ENCODE measurements around the gene SLMAP.

The SLMAP gene

DNA sequence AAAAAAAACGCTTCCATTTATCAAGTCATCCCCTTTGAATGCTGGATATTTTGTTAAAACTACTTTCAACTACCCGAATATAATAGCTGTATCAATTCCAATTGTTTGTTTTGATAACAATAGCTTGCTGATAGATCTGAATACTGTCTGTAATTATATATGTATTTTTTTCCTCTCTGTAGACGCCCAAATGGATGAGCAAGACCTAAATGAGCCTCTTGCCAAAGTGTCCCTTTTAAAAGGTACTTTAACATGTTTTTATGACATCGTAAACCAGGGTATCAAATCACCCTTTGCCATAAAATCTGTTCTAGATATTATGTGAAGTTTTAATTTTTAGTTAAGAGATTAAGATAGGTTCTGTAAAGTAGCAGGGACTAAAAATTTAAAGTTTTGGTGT lies 140.6 kb downstream of the SLMAP start:
- no peak for DNase-seq

DNA sequence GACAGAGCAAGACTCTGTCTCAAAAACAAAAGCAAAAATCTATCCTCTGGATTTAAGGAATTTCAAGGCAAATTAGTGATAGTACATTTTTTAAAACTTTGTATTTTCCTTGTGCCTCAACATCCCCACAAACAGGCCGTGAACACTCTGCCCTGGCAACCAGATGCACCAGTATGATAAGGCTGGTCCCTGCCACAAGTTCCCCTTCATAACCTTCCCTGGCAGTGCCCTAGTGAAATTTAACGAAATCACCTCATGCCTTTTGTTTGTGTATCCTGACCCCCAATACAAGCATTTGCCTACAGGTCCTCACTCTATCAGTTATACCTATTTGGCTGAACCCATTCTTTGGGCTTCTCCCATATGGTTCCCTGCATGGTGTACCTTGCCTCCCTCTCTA lies 144.7 kb downstream of the SLMAP start:
- DNase-seq, result no peak

DNA sequence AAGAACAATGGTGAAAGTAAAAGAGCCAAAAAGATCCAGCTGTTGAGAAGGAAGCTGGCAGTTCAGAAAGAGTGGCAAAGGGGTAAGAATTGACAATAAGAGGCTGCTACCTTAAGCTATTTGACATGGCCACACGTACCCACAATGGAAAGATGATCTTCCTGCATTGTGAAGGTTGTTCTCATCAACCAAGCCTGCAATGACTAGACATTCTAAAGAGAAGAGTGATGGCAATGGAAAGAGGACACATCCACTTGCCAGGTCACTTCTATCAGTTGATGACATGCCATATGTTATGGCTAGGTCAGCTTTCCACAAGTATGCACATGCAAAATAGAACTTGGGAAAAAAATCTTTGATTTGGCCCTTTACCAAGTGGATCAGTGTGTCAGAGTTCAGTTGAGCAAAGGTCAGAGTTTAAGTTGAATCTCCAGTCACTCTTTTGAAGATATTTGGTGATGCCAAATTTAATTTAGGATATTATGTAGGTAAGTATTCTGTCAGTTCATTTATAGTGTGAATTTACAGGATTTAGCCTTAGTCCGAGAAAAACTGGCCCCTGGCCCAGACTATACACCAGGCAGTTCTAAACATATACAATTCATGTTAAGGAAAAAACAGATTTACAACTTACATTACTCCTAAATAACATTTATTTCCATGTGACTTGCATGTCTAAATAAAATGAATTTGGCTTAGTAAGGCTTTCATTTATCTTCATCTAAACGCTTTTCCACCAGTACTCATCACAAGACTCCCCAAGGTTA lies 147.2 kb downstream of the SLMAP start:
- DNase-seq, result no peak

DNA sequence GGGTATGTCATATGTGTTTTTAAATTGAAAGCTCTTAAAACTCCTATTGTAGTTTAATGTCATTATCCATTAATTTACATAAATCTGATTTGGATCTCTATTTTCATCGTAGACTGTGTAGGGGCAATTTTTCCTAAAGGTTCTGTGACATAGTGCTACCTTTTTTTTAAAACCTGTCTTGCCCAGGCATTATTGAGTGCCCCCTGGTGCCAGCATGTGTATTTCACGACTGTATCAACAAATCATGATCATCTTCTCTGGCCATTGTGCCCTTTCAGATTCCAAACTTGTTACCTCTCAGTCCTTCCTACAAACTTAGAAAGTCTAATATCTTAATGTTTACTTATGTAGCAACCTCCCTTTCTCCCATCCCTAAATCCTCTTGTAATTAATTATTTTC lies 154.9 kb downstream of the SLMAP start:
- DNase-seq, result no peak

DNA sequence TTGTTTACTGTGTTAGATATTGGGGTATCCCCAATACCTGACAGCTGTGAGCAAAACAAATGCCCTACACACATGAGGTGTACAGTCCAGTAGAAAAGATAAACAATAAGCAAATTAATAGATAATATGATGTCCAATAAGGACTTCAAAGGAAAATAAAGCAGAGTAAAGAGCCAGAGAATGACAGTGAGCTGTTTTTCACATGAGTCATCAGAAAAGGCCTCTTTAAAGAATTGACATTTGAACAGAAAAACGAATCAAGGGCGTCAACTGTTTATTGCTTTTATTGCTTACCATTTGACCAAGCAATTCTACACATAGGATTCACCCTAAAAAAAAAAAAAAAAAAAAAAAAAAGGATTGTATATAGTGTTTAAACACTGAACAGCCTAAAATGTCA lies 155.5 kb downstream of the SLMAP start:
- no peak for DNase-seq

DNA sequence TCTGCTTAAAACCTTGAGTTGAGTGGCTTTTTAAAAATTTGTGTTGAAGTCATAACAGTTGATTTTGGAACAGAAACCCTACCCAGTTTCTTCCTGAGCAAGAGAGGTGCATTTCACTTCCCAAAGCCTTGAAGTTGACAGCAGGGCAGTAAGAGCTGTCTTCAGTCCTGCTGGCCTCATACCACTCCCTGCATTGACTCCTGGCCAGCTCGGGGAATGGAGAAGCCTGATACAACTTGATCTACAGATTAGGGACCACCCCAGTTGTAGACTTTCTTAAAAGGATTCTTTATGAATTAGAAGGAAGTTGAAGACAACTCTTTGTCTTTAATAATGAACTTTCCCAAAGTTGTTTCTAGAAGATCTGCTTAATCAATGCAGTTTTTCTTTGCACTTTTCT lies 161.5 kb downstream of the SLMAP start:
- no peak for DNase-seq

DNA sequence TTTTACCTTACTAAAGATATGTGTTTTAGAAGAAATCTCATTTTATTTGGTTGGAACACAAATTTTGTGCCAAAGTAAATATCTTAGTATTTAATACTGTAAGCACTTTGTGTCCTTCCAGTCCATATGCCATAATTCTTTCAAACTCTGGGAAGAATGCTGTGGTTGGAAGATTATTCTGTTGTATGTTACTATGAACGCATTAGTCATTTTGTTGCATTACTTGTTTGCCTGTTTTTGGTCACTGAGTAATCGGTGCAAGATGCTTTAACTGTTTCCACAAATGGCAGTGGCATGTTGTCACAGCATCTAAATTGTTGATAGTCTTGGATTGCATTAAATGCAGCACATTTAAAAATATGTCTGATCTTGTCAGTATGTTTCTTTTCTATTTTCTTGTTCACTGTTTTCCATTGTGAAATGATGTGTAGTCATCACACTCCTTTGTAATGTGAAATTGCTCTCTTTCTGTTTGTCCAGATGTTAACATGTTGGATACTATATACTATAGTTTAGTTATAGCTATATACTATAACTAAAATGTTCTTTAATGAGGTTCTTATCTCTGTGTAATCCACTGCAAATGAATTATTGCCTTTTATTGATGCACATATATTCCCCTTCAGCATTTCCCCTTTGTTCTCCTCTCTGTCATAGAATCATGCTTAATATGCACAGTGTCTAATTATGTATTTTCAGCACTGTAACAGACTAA lies 162.2 kb downstream of the SLMAP start:
- no peak for DNase-seq

DNA sequence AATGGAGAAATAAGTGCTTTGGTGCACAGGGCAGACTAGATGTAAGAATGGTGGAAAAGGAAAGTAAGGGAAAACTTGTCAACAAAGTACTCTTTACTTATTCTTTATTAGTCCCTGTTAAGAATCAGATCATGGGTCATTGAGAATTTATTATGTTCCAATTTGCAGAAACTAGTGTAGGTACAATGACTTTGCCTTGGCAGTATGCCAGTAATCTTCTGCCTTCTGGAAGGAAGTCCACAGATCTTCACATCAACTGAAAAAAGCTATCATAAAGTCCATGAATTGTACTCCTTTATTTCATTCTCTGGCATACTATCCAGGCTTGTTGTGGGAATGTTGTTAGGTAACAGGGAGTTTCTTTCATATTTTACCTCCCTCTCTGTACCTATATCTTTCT lies 163.9 kb downstream of the SLMAP start:
- DNase-seq, result no peak

DNA sequence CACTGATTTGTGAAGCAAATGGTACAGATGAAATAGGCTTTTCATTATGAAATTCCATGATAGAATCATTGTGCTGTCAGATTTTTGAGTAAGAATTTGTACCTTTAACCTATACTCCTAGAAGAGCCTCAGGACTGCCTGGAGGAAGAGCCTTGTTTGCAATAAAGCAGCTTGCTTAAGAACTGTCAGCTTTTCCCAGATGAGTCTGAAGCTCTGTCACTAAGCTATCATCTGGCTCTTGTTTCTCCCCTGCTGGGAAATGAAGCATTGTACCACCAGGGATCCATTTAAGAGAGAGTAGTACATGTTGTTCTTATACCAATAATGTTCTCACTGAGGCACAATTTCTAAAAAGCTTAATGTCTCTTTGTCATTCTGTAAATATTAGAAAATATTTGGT lies 167.0 kb downstream of the SLMAP start:
- no peak for DNase-seq

DNA sequence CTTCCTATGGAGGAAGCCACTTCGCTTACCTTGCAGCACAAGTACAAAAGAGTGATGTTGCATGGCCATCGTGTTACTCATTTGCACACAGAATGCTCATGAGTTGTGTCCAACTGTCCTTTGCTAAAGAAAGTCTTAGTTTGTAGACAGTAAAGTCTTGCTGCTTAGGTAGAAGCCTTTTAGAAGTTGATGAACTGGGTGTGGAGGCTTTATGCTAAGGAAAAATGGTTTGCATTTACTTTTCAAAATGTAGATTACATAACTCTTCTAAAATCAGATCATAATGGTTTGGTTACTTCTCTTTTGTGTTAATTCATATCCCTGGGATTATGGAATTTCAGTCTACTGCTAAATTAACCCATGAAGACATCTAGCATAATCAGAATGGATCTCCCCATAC lies 167.6 kb downstream of the SLMAP start:
- DNase-seq, result no peak

DNA sequence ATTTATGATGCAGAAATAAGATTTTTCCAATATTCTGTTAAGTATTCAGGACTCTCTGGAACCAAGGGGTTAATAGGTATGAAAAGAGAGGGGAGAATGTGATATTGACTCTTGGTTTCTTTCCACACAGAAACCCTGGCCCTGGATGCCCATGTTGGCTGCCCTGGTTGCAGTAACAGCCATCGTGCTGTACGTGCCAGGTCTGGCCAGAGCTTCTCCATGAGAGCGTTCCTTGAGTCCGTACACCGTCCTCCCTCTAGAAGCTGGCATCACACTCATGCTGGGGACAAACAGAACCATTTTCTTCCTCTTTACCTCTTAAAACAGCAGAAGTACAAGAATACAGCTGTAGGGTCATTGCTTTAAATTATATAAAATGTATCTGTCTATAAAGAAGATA lies 171.1 kb downstream of the SLMAP start:
- no peak for DNase-seq

DNA sequence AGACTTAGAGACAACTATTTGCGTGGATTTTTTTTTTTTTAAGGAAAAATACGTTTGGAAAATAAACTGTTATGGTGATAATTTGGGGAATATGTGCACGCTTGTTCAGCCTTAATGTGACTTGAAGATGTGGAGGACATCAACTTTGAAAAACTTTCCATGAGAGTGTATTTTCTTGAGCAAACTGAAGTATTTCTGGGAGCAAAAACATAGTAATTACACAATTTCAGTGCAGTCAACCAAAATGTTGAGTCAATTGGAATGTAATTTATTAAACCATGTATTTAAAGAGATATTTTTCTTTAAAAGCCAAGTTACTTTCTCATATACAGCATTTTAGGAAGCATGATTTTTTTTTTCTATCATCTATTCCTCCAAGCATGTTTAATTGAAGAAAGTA lies 171.8 kb downstream of the SLMAP start:
- DNase-seq, result no peak

DNA sequence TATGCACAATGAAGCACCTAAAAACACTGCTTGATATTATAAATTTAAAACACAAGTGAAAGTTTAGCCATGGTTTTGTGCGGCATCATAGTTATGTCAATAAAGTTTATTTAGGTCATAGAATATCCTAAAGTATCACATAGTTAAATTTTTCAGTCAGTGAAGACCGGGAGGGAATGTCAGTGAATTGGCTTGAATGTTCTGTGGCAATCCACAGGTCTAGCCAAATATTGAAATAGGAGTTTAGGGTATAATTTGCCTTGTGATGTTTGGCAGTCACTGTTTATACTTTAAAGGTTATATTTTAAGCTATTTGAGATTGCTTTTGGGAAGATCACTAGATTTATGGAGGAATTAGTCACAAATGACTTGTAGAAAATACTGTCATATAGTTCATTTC lies 172.4 kb downstream of the SLMAP start:
- no peak for DNase-seq

DNA sequence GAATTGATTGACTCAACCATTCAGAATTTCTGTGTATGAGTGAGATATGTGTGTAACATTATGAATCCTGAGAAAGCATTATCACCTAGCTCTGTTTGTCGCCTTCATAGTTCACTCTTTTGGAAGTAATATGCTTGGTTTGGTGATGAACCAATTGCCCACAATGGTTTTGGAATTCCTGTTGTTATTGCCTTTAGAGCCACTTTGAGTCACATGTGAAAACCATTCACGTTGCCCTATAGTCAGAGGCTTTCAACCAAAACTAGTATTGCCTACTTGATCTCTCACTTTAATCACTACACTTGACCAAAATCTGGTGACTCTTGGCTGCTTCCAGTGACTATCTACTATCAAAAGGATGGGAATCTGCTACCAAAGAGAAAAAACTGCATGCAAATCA lies 173.9 kb downstream of the SLMAP start:
- no peak for DNase-seq

DNA sequence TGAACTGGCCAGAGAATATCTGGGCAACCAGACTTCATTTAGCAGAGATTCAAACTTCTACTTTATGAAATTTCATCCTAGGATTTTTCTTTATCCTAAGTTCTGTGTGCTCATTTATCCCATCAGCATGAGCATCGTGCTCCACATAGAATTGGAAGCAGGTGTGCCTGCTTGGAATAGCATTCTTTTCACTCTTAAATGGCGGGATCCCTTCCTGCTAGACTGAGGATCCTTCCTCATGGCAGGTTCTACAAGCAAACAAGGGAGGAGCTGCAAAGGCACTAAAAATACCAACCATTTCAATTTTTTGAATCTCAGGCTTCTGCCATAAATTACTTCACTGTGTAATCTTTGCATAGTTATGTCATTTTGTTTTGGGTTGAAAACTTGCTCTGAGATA lies 177.5 kb downstream of the SLMAP start:
- DNase-seq, result no peak

DNA sequence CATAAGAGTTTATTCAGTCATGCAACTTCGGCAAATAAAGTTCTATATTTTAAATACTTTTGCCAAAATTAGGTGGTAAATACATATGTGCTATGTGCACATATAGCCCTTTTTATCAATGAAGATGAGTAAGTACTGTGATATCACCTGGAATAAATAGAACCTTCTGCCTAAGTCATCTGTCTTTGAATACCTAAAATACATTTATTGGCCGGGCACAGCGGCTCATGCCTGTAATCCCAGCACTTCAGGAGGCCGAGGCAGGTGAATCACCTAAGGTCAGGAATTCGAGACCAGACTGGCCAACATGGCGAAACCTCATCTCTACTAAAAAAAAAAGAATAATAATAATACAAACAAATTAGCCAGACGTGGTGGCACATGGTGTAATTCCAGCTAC lies 178.3 kb downstream of the SLMAP start:
- no peak for DNase-seq

DNA sequence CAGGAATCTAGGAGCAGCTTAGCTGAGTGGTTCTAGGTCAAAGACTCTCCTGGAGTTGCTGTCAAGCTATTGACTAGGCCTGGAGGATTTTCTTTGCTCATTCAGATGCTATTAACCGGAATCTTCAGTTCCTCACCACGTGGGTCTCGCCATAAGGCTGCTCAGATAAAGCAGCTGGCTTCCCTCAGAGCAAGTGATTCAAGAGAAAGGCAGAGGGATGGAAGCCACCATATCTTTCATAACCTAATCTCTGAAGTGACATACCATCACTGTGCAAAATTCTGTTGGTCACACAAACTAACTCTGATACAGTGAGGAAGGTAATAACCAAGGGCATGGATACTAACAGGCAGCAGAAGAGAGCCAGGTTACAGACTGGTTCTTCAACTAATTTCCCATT lies 179.4 kb downstream of the SLMAP start:
- no peak for DNase-seq

DNA sequence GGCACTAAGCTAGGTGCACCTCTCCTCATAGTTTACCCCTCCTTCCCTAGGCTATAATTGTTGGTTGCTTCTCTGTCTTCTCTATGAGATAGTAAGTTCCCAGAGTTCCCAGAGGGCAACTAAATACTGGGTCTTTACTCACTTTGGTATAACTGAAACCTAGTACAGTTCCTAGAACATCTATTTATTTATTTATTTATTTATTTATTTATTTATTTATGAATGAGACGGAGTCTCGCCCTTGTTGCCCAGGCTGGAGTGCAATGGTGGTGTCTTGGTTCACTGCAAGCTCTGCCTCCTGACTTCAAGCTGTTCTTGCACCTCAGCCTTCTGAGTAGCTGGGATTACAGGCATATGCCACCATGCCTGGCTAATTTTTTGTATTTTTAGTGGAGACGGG lies 181.0 kb downstream of the SLMAP start:
- peak; percentile 27 for DNase-seq

DNA sequence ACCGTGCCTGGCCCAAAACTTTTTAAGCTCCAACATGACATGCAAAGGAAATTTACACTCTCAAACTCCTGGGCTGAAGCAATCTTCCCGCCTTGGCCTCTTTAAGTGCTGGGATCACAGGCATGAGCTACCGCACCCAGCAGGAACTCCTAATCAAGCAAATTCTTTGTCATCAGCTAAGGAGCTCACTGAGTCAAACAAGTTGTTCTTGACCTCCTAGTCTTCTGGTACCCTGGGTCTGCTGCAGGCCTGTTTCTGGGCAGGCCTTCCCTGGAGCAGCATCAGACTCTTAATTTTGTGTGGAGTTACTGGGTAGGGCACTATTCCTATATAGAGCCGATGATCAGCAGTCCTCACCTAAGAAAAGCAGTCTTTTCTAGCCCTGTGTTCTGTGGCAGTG lies 183.7 kb downstream of the SLMAP start:
- DNase-seq, result peak; percentile 22

DNA sequence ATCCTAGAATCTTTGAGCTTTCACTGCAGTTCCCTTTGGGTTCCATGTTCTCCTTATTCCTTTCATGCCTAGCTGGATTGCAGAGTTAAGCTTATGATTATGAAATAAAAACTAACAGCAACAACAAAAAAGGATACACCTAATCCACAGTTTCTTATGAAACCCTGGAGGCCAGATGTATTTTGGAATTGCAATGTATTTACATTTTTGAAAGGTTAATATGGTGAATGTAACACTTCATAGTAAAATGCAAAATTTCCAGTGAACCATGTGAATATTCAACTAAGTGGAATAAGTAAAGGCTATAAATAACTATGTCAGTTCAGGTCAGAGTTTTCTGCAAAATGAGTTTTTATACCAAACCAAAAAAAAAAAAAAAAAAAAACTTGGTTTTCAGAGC lies 186.3 kb downstream of the SLMAP start:
- no peak for DNase-seq

DNA sequence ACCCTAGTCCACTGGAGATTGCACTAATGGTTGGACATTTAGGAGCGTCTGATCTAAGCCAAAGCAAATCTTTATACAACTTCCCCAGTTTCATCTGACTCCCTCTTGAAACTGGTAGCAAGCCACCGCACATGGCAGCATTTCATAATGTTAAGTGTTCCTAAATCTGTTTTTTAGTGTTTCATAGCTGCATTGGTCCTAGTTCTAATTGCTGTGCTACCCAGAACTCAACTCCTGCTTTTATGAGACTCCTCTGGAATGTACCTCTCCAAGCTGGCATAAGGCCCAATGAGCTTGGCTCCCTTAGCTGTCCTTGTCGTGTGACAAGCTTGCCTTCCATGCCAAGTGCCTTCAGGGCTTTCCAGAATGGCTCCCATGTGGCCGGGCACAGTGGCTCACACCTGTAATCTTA lies 186.8 kb downstream of the SLMAP start:
- DNase-seq, result peak; percentile 22

DNA sequence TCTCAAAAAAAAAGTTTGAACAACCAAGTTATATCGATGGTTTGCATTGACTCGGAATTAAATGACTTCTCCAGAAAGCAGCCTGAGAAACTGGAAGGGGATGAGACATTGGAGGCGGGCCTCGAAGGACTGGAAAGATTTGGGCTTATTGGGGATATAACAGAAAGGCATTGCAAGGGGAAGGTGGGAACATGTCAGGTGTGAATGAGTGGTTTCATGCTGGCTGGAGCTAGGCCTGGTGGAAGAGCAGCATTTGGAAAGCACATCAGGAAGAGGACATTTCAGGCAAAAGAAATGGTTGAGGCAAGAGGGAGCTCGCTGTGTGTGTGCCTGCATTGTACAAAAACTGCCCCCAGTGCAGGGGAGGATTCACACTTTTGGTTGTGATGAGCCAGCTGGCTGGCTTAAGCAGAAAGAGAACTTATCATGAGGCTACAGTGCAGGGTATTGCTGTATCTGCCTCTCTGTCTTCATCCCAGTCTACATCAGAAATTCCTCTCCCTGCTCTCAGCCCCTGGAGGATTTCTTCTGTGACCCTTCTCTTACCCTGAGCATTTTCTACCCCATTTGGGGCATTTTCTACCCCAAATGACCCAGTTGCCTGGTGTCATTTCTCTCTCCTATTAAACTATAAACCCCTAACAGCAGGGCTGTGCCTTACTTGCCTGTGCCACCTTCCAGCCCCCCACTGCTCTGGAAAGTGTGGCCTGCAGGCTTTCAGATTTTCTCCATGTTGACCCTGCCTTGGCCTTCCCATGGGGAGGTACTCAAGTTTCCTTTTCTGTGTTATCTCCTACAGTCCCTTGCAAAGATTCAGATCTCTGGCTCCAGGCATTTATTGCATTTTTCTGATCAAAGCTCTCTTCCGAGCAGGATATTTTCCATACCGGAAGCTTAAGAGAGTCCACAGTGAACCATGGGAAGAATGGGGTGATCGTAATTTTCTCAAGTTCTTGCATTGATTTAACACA lies 187.7 kb downstream of the SLMAP start:
- DNase-seq, result peak; percentile 45

DNA sequence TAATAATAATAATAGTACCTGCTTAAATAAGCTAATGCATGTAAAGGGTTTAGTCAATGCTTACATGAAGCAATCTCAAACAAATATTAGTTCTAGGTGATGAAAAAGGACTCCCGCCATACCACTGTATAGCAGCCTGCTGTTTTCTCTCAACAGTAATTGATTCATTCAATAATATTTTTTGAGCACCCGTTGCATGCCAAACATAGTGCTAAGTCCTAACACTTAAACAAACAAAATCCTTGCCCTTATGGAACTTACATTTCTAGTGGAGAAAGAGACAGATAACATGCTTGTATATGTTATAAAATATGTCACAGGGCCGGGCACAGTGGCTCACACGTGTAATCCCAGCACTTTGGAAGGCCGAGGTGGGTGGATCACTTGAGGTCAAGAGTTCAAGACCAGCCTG lies 190.9 kb downstream of the SLMAP start:
- DNase-seq, result no peak

All from activated effector memory CD4-positive, alpha-beta T cell treated with anti-CD3 and anti-CD28 coated beads, Interleukin-2, amount 50 U/mL, for 16 hours (primary cell).